ENCODE data around the gene RNF5. TPM values are rescaled to one million over a fixed set of nuclear protein-coding genes. Genes with fewer than 3 reads are reported as not detected.

Gene RNF5
- total and polyA plus RNA-seq, 9 of the 15 experiments (the other 6 are each of a cell fraction or from before 2014, with no cell fraction given), result 62.2 to 245 (median 129) TPM

- TF ChIP-seq BCLAF1 (IDR thresholded peaks at IDR 0.05; ENCODE audit: borderline replicate concordance in 1 of 2, control insufficient read depth in 1 of 2, low read depth in 2 of 2, low read length in 1 of 2) (no peak), THAP12 (CRISPR knock-in tag; IDR thresholded peaks at IDR 0.05) (no peak), ZNF384 (IDR thresholded peaks at IDR 0.05; ENCODE audit: low read depth, low read length) (no peak), YY1 (IDR thresholded peaks at IDR 0.05; ENCODE audit: borderline replicate concordance in 1 of 3, control insufficient read depth in 1 of 3, extremely low read depth in 1 of 3, insufficient read depth in 3 of 3, insufficient read length in 1 of 3, insufficient replicate concordance in 2 of 3, low read depth in 1 of 3, low read length in 2 of 3) (no peak), SMAD2 (IDR thresholded peaks at IDR 0.05; ENCODE audit: low read depth, low read length) (no peak), BCOR (IDR thresholded peaks at IDR 0.05) (no peak), ZNF431 (CRISPR knock-in tag; IDR thresholded peaks at IDR 0.05) (no peak), MCM7 (IDR thresholded peaks at IDR 0.05) (no peak), UBTF (IDR thresholded peaks at IDR 0.05; ENCODE audit: borderline replicate concordance in 1 of 2, low read depth in 2 of 2, low read length in 2 of 2) (no peak), THRAP3 (IDR thresholded peaks at IDR 0.05; ENCODE audit: borderline replicate concordance) (no peak), NR4A1 (CRISPR knock-in tag; IDR thresholded peaks at IDR 0.05) (no peak), NR4A1 (tag; IDR thresholded peaks at IDR 0.05) (no peak), ZNF143 (CRISPR knock-in tag; IDR thresholded peaks at IDR 0.05) (no peak), YBX1 (IDR thresholded peaks at IDR 0.05) (no peak), CEBPZ (IDR thresholded peaks at IDR 0.05; ENCODE audit: borderline replicate concordance, low read depth, low read length) (no peak), ZNF583 (CRISPR knock-in tag; IDR thresholded peaks at IDR 0.05) (no peak)
Measured at GRCh38 chr6:32212076-32212760, 34.0 kb downstream of the RNF5 start (continued).

All from K562 (cell line).